ENCODE measurements around the gene ZNF71. TPM values are rescaled to one million over a fixed set of nuclear protein-coding genes. Genes with fewer than 3 reads are reported as not detected.

Gene ZNF71
- 9.1 and 10.3 TPM in 2 replicates for total RNA-seq

GRCh38 chr19:56594783-56595547, at the start of gene ZNF71:
Gene ZNF71 (plus strand): TSS chr19:56595302. CDS start chr19:56601559, 6,257 bp downstream.

GRCh38 chr19:56567274-56568120, 27.6 kb upstream of the ZNF71 start, which contains the start of gene ZNF470:
Gene ZNF470 (plus strand): TSS chr19:56567468. CDS start chr19:56570312, 2,844 bp downstream.

DNA sequence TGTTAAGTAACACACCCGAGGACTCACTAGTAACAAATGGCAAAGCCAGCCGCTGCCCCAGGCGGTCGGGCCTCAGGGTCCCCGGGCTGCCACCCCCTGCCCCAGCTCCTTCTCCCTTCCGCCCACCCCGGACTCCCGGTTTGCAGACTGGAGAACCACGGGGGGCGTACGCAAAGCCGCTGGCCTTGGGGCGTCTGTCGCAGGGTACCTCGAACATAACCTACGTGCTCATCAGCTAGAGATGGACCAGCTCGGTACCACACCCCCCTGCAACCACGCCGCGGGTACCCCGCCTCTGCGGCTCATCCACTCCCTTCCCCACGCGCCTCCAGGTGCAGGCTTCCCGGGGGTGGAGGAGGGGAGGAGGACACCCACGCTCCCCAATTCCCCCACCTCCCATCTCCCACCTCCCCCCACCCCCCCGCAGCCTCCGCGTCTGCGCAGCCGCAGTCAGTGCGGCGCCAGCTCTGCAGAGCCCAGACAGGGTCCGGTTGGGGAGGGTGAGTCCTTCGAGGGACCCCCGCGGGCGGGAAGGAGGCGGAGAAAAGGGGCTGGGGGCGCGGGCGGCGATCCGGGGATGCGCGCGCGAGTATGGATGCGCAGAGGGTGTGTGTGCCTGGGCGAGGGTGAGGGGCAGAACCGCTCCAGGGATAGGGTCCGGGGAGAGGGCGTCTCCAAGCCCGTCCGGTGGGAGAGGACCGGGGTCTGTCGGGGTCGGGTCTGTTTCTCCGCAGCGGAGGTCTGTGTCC, 47.8 kb downstream of the ZNF71 start, which contains the start of gene SMIM17:
TSS of gene SMIM17 (plus strand) at position 449 of the 749 bp plus-strand sequence. CDS start 2,509 bp downstream, outside the sequence.

GRCh38 chr19:56671613-56671994, 76.5 kb downstream of the ZNF71 start, which contains the start of gene ZNF835:
Gene ZNF835 (minus strand): TSS chr19:56671757. CDS start chr19:56665198, 6,559 bp downstream.

Other genes starting within 250 kb of the ZNF71 start
- 3.8 and 3.9 TPM in 2 replicates for gene ZNF582, start 201.8 kb upstream of the ZNF71 start, total RNA-seq
- gene ZNF583, start 191.0 kb upstream of the ZNF71 start, total RNA-seq = 3.8 and 4.5 TPM in 2 replicates
- 2.1 and 2.3 TPM in 2 replicates for gene ZNF667, start 118.0 kb upstream of the ZNF71 start, total RNA-seq
- gene ZNF471, start 87.4 kb upstream of the ZNF71 start, total RNA-seq = 1.3 and 1.4 TPM in 2 replicates
- gene ZFP28, start 56.4 kb upstream of the ZNF71 start, total RNA-seq = 5.7 and 7.3 TPM in 2 replicates
- gene ZNF470, start 27.8 kb upstream of the ZNF71 start, total RNA-seq = 3.7 and 5.1 TPM in 2 replicates
- gene SMIM17, start 47.9 kb downstream of the ZNF71 start, total RNA-seq = 0.33 and 0.34 TPM in 2 replicates
- under 0.01 TPM in 1 of 2 replicates, not detected in the other for gene ZNF835, start 76.5 kb downstream of the ZNF71 start, total RNA-seq
- 0.17 and 0.22 TPM in 2 replicates for gene PEG3, start 245.4 kb downstream of the ZNF71 start, total RNA-seq
- gene ZIM2, start 245.4 kb downstream of the ZNF71 start, total RNA-seq = not detected in 2 replicates